ENCODE measurements around the gene CTSC.
"Not testable (repeated sequence)": the region's sequence is repeated elsewhere in the genome, so short reads cannot be mapped to it uniquely, and the experiment has no call there.

The CTSC gene

GRCh38 chr11:88348870-88349269 is 11.3 kb upstream of the CTSC start:
- DNase-seq: no peak

GRCh38 chr11:88345949-88346348 is 8.4 kb upstream of the CTSC start:
- no peak for DNase-seq

- DNase-seq: no peak
Measured at GRCh38 chr11:88345408-88345807, 7.9 kb upstream of the CTSC start.

GRCh38 chr11:88344869-88345268 is 7.3 kb upstream of the CTSC start:
- no peak for DNase-seq

- DNase-seq: no peak
Measured at GRCh38 chr11:88341522-88342251, 4.2 kb upstream of the CTSC start.

- DNase-seq: no peak
Measured at GRCh38 chr11:88340366-88340935, 2.9 kb upstream of the CTSC start.

GRCh38 chr11:88337987-88338668 is 592 bp upstream of the CTSC start:
- peak; percentile 23 for DNase-seq

GRCh38 chr11:88335284-88335683 is 2.3 kb downstream of the CTSC start:
- DNase-seq: no peak

- DNase-seq: no peak
Measured at GRCh38 chr11:88333862-88334261, 3.7 kb downstream of the CTSC start.

- no peak for DNase-seq
Measured at GRCh38 chr11:88332851-88333250, 4.7 kb downstream of the CTSC start.

GRCh38 chr11:88330826-88331428 is 6.6 kb downstream of the CTSC start:
- DNase-seq: no peak

GRCh38 chr11:88329563-88330250 is 7.8 kb downstream of the CTSC start:
- no peak for DNase-seq

- DNase-seq: no peak
Measured at GRCh38 chr11:88327462-88328143, 9.9 kb downstream of the CTSC start.

- no peak for DNase-seq
Measured at GRCh38 chr11:88327061-88327460, 10.5 kb downstream of the CTSC start.

GRCh38 chr11:88326099-88326498 is 11.4 kb downstream of the CTSC start:
- DNase-seq: no peak

- no peak for DNase-seq
Measured at GRCh38 chr11:88324562-88325345, 12.8 kb downstream of the CTSC start.

GRCh38 chr11:88322881-88323280 is 14.7 kb downstream of the CTSC start:
- not testable (repeated sequence) for DNase-seq

GRCh38 chr11:88321412-88321811 is 16.1 kb downstream of the CTSC start:
- not testable (repeated sequence) for DNase-seq

- DNase-seq: no peak
Measured at GRCh38 chr11:88320149-88320559, 17.4 kb downstream of the CTSC start.

GRCh38 chr11:88318017-88318416 is 19.5 kb downstream of the CTSC start:
- DNase-seq: no peak

GRCh38 chr11:88317536-88317935 is 20.0 kb downstream of the CTSC start:
- no peak for DNase-seq

GRCh38 chr11:88315981-88316441 is 21.5 kb downstream of the CTSC start:
- no peak for DNase-seq

All from activated CD4-positive, alpha-beta T cell treated with anti-CD3 and anti-CD28 coated beads, Interleukin-2, amount 50 U/mL, for 1 hour (primary cell).